Spleen (tissue), 7 donors: Measurements from ENCODE around the gene PEX5L.

Experiments
- CTCF ChIP-seq, 11 experiments: fragments of 200-600 bp in 7 of 11; fragments of 450-650 bp in 4 of 11; sonication (generic) in 4 of 11; IDR thresholded peaks in 8 of 11; conservative IDR thresholded peaks in 3 of 11; 1 replicate in 7 of 11; 2 replicates in 4 of 11; pipeline versions ENCODE4 v1.4.0 to v1.8.0; 2016 to 2021; ENCODE audit warnings: antibody characterized with exemption in 11 of 11, inconsistent platforms in 4 of 11, mild to moderate bottlenecking in 1 of 11
- POLR2A ChIP-seq, 3 donors: fragments of 450-650 bp; IDR thresholded peaks; one replicate each; pipeline ENCODE4 v1.5.1; 2017; ENCODE audit warnings: antibody characterized with exemption in 3 of 3, mild to moderate bottlenecking in 1 of 3
- POLR2AphosphoS5 ChIP-seq, 3 donors: sonication (generic); formaldehyde crosslinking; IDR thresholded peaks; one replicate each; pipeline ENCODE4 v1.5.1; 2017; ENCODE audit warnings: antibody characterized with exemption in 3 of 3
- donor health status: DM: no; HTN: no; CAD: no; lungs with moderate emphysema.
- donor health status: DM: no; HTN: no; CAD: no.
- donor health status: DM: no; HTN: no; CAD: no.

GRCh38 chr3:179977356-179977755 lies 59.4 kb downstream of the PEX5L start:
- TF ChIP-seq CTCF (IDR thresholded peaks at IDR 0.05 in 8 of 11, conservative IDR thresholded peaks at IDR 0.05 in 3 of 11) (no peak), POLR2AphosphoS5 (IDR thresholded peaks at IDR 0.05) (no peak), POLR2A (IDR thresholded peaks at IDR 0.05) (no peak)
